HepG2 (cell line): ENCODE results near the gene SUSD3. TPM values are rescaled to one million over a fixed set of nuclear protein-coding genes. Genes with fewer than 3 reads are reported as not detected.

Source experiments
- ETV5 ChIP-seq: IDR thresholded peaks from 2 replicates; pipeline ENCODE4 v1.6.1; 2018; ENCODE audit warnings: missing biosample characterization, missing genetic modification reagents, inconsistent platforms, borderline replicate concordance
- FOXA3 ChIP-seq: IDR thresholded peaks from 2 replicates; pipeline ENCODE4 v1.6.1; 2016; ENCODE audit warnings: missing genetic modification reagents, missing compliant biosample characterization
- GATAD2A ChIP-seq: IDR thresholded peaks from 2 replicates; pipeline ENCODE4 v1.6.1; 2016
- HMG20A ChIP-seq: IDR thresholded peaks from 2 replicates; pipeline ENCODE4 v1.6.1; 2016; ENCODE audit warnings: borderline replicate concordance
- HNRNPL ChIP-seq: fragments of 200-400 bp; formaldehyde crosslinking; IDR thresholded peaks from 2 replicates; pipeline ENCODE4 v1.6.1; 2017; ENCODE audit warnings: mild to moderate bottlenecking, low read depth, low read length
- HOXA3 ChIP-seq: sonication (generic); formaldehyde crosslinking; IDR thresholded peaks from 2 replicates; pipeline ENCODE4 v1.5.0; 2020; ENCODE audit warnings: missing genetic modification reagents
- MAX ChIP-seq: IDR thresholded peaks from 2 replicates; pipeline ENCODE4 v1.6.1; 2012; ENCODE audit warnings: inconsistent platforms
- MED13 ChIP-seq: sonication (generic); formaldehyde crosslinking; IDR thresholded peaks from 2 replicates; pipeline ENCODE4 v1.5.0; 2020; ENCODE audit warnings: missing genetic modification reagents
- NKX3-1 ChIP-seq: sonication (generic); formaldehyde crosslinking; IDR thresholded peaks from 2 replicates; pipeline ENCODE4 v1.5.0; 2020; ENCODE audit warnings: missing genetic modification reagents
- SKIL ChIP-seq: sonication (generic); formaldehyde crosslinking; IDR thresholded peaks from 2 replicates; pipeline ENCODE4 v1.8.0; 2022; ENCODE audit warnings: missing genetic modification reagents, mild to moderate bottlenecking, moderate library complexity, borderline replicate concordance
- SOX6 ChIP-seq, 2 experiments: fragments of 450-650 bp in 1 of 2; sonication (generic) in 1 of 2; formaldehyde crosslinking in 1 of 2; IDR thresholded peaks; 2 replicates each; pipeline versions ENCODE4 v1.4.0 to v1.6.1; 2017 to 2020; ENCODE audit warnings: antibody characterized with exemption in 1 of 2, mild to moderate bottlenecking in 1 of 2, missing genetic modification reagents in 1 of 2
- TARDBP ChIP-seq: sonication (generic); formaldehyde crosslinking; IDR thresholded peaks from 2 replicates; pipeline ENCODE4 v1.8.0; 2022; ENCODE audit warnings: mild to moderate bottlenecking, missing genetic modification reagents
- ZKSCAN1 ChIP-seq: fragments of 150-350 bp; IDR thresholded peaks from 2 replicates; pipeline ENCODE4 v1.6.1; 2014; ENCODE audit warnings: low read length
- ZNF710 ChIP-seq: sonication (generic); formaldehyde crosslinking; IDR thresholded peaks from 2 replicates; pipeline ENCODE4 v1.5.0; 2020; ENCODE audit warnings: mild to moderate bottlenecking, missing genetic modification reagents, borderline replicate concordance
- ZNF724P ChIP-seq: sonication (generic); formaldehyde crosslinking; IDR thresholded peaks from 2 replicates; pipeline ENCODE4 v1.8.0; 2022; ENCODE audit warnings: missing genetic modification reagents, borderline replicate concordance
- ZNF746 ChIP-seq: sonication (generic); formaldehyde crosslinking; IDR thresholded peaks from 2 replicates; pipeline ENCODE4 v1.8.0; 2022; ENCODE audit warnings: mild to moderate bottlenecking, missing genetic modification reagents
- ZNF891 ChIP-seq: sonication (generic); formaldehyde crosslinking; IDR thresholded peaks from 2 replicates; pipeline ENCODE4 v1.5.0; 2020; ENCODE audit warnings: mild to moderate bottlenecking, missing genetic modification reagents
- polyA plus RNA-seq, 8 experiments: library from polyadenylated mRNA; depleted of rRNA in 3 of 8; stranded (reverse) in 7 of 8; unstranded in 1 of 8; fragments of >200 nt; fragmentation: Illumina TruSeq in 4 of 8; extraction: Trizol in 4 of 8; gene quantifications; 2 replicates each; pipeline versions ENCODE4 v1.2.1 to v1.2.3, GENCODE V29; 2011 to 2016; ENCODE audit warnings: low read depth in 4 of 8, missing spikeins in 1 of 8, mixed read lengths in 1 of 8; ENCODE audit not compliant: insufficient read depth in 1 of 8
- total RNA-seq, 5 experiments: library from RNA; depleted of rRNA; stranded (reverse); fragments of >200 nt; fragmentation: Illumina TruSeq; extraction: Trizol; gene quantifications; 2 replicates each; pipeline ENCODE4 v1.2.3, GENCODE V29; 2016; ENCODE audit warnings: low read depth in 1 of 5
- TF ChIP-seq, protein P1 (sequence below): sonication (generic); formaldehyde crosslinking; IDR thresholded peaks from 2 replicates; pipeline ENCODE4 v1.4.0; 2020; ENCODE audit warnings: mild to moderate bottlenecking, missing genetic modification reagents
- TF ChIP-seq, protein P2 (sequence below): sonication (generic); formaldehyde crosslinking; IDR thresholded peaks from 2 replicates; pipeline ENCODE4 v1.4.0; 2020; ENCODE audit warnings: missing genetic modification reagents, borderline replicate concordance
- TF ChIP-seq, protein P3 (sequence below): sonication (generic); formaldehyde crosslinking; IDR thresholded peaks from 2 replicates; pipeline ENCODE4 v1.4.0; 2020; ENCODE audit warnings: missing genetic modification reagents

SUSD3 gene
- total and polyA plus RNA-seq, 2 of the 13 experiments (the other 11 are each of a cell fraction or from before 2014, with no cell fraction given), result 7.0 to 9.1 TPM

GRCh38 chr9:93116072-93116961 is 57.8 kb downstream of the SUSD3 start (continued):
- TF ChIP-seq TARDBP (CRISPR knock-in tag) (peak; percentile 47; the same call in 1 of the 2 replicates), HOXA3 (CRISPR knock-in tag) (peak; percentile 70; the same call in 1 of the 2 replicates), ZNF891 (CRISPR knock-in tag) (peak; percentile 70; the same call in 1 of the 2 replicates), MED13 (CRISPR knock-in tag) (no peak), ZNF724P (CRISPR knock-in tag) (no peak), HMG20A (peak; percentile 51; the same call in 1 of the 2 replicates), SOX6 (IDR thresholded peaks at IDR 0.05) (no peak), SOX6 (CRISPR knock-in tag; IDR thresholded peaks at IDR 0.05) (peak; percentile 57), ZNF710 (CRISPR knock-in tag) (peak; percentile 77; the same call in 1 of the 2 replicates), NKX3-1 (no peak), MAX (peak; percentile 29), ZNF746 (CRISPR knock-in tag) (peak; percentile 45; the same call in 1 of the 2 replicates), SKIL (CRISPR knock-in tag) (peak; percentile 60; the same call in 1 of the 2 replicates), HNRNPL (no peak), ZKSCAN1 (no peak), ETV5 (peak; percentile 99), GATAD2A (CRISPR knock-in tag) (peak; percentile 84), FOXA3 (CRISPR knock-in tag) (peak; percentile 66)
- TF ChIP-seq, protein P1, sequence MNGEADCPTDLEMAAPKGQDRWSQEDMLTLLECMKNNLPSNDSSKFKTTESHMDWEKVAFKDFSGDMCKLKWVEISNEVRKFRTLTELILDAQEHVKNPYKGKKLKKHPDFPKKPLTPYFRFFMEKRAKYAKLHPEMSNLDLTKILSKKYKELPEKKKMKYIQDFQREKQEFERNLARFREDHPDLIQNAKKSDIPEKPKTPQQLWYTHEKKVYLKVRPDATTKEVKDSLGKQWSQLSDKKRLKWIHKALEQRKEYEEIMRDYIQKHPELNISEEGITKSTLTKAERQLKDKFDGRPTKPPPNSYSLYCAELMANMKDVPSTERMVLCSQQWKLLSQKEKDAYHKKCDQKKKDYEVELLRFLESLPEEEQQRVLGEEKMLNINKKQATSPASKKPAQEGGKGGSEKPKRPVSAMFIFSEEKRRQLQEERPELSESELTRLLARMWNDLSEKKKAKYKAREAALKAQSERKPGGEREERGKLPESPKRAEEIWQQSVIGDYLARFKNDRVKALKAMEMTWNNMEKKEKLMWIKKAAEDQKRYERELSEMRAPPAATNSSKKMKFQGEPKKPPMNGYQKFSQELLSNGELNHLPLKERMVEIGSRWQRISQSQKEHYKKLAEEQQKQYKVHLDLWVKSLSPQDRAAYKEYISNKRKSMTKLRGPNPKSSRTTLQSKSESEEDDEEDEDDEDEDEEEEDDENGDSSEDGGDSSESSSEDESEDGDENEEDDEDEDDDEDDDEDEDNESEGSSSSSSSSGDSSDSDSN (CRISPR knock-in tag), result peak; percentile 29; the same call in 1 of the 2 replicates
- TF ChIP-seq, protein P2, sequence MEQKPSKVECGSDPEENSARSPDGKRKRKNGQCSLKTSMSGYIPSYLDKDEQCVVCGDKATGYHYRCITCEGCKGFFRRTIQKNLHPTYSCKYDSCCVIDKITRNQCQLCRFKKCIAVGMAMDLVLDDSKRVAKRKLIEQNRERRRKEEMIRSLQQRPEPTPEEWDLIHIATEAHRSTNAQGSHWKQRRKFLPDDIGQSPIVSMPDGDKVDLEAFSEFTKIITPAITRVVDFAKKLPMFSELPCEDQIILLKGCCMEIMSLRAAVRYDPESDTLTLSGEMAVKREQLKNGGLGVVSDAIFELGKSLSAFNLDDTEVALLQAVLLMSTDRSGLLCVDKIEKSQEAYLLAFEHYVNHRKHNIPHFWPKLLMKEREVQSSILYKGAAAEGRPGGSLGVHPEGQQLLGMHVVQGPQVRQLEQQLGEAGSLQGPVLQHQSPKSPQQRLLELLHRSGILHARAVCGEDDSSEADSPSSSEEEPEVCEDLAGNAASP (CRISPR knock-in tag), result peak; percentile 97
- TF ChIP-seq, protein P3, sequence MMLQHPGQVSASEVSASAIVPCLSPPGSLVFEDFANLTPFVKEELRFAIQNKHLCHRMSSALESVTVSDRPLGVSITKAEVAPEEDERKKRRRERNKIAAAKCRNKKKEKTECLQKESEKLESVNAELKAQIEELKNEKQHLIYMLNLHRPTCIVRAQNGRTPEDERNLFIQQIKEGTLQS (CRISPR knock-in tag), result peak; percentile 20; the same call in 1 of the 2 replicates
